Peyer's patch (tissue), 4 donors: ENCODE data around the gene SUSD4. TPM values are rescaled to one million over a fixed set of nuclear protein-coding genes. Genes with fewer than 3 reads are reported as not detected.

Experiments
- DNase-seq, 3 donors: peaks; one replicate each; pipeline ENCODE4 v3.0.0-alpha.2; 2017 to 2019
- H3K27ac ChIP-seq, 4 donors: fragments of 200-600 bp; sonication (generic); one replicate each; pipeline ENCODE4 v1.5.1; 2016 to 2019
- H3K27me3 ChIP-seq, 2 donors: fragments of 200-600 bp; sonication (generic); one replicate each; pipeline ENCODE4 v1.5.1; 2019
- H3K36me3 ChIP-seq, 3 donors: fragments of 200-600 bp; sonication (generic); one replicate each; pipeline ENCODE4 v1.5.1; 2016 to 2019
- H3K4me1 ChIP-seq, 4 donors: fragments of 200-600 bp; sonication (generic); one replicate each; pipeline ENCODE4 v1.5.1; 2016 to 2019
- H3K4me3 ChIP-seq, 4 donors: fragments of 200-600 bp; sonication (generic); 1 replicate in 3 of 4; 2 replicates in 1 of 4; pipeline ENCODE4 v1.5.1; 2016 to 2019; ENCODE audit warnings: mild to moderate bottlenecking in 1 of 4
- H3K9me3 ChIP-seq, 4 donors: fragments of 200-600 bp; sonication (generic); one replicate each; pipeline ENCODE4 v1.5.1; 2016 to 2019; ENCODE audit warnings: mild to moderate bottlenecking in 1 of 4
- POLR2A ChIP-seq, 2 donors: fragments of 450-650 bp; IDR thresholded peaks; one replicate each; pipeline ENCODE4 v1.5.1; 2017; ENCODE audit warnings: antibody characterized with exemption in 2 of 2, mild to moderate bottlenecking in 2 of 2, moderate library complexity in 2 of 2
- total RNA-seq, 4 donors: library from RNA; depleted of rRNA; stranded (reverse); fragments of >200 nt; gene quantifications; one replicate each; pipeline ENCODE4 v1.1.0, GENCODE V29; 2016
- TF ChIP-seq, protein P1 (sequence below), 6 experiments: fragments of 450-650 bp in 4 of 6; fragments of 200-600 bp in 2 of 6; sonication (generic) in 1 of 6; IDR thresholded peaks; one replicate each; pipeline ENCODE4 v1.5.1; 2017 to 2019; ENCODE audit warnings: antibody characterized with exemption in 6 of 6, mild to moderate bottlenecking in 3 of 6, moderate library complexity in 1 of 6

SUSD4 gene
- total RNA-seq, 4 donors from 2014 or later, result 0.54 TPM; not detected in 3

DNA sequence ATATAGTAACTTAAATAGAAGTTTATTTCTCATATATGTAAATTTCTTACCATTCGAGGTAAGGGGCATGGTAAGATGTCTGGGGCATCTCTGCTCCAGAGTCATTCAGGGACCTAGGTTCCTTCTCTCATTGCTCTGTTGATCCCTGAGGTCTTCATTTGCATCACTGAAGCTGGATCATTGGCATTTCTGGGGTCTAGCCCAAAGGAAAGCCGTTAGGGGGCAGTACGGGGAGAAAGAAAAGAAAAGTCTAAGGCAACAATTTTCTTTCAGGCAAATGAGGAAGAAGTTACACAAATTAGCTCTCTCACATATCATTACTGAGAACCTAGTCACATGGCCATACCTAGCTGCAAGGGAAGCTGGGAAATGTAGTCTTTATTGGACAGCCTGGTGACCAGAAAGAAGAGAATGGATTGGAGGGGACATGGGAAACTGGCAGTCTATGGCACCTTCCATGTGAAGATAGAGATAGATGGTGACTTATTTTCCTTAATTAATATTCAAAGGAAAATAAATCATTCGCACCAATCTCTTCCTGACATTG is 10.2 kb upstream of the SUSD4 start:
- H3K27ac ChIP-seq, result no peak overlapping the region
- TF ChIP-seq, protein P1, sequence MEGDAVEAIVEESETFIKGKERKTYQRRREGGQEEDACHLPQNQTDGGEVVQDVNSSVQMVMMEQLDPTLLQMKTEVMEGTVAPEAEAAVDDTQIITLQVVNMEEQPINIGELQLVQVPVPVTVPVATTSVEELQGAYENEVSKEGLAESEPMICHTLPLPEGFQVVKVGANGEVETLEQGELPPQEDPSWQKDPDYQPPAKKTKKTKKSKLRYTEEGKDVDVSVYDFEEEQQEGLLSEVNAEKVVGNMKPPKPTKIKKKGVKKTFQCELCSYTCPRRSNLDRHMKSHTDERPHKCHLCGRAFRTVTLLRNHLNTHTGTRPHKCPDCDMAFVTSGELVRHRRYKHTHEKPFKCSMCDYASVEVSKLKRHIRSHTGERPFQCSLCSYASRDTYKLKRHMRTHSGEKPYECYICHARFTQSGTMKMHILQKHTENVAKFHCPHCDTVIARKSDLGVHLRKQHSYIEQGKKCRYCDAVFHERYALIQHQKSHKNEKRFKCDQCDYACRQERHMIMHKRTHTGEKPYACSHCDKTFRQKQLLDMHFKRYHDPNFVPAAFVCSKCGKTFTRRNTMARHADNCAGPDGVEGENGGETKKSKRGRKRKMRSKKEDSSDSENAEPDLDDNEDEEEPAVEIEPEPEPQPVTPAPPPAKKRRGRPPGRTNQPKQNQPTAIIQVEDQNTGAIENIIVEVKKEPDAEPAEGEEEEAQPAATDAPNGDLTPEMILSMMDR (IDR thresholded peaks at IDR 0.05), result no peak
- TF ChIP-seq POLR2A (IDR thresholded peaks at IDR 0.05), result no peak
- no peaks in the 10 kb centered on the region for H3K9me3 ChIP-seq
- H3K4me1 ChIP-seq, result no peaks in the 10 kb centered on the region
- no peak overlapping the region for H3K4me3 ChIP-seq
- DNase-seq, result no peak
- no peaks in the 10 kb centered on the region for H3K27me3 ChIP-seq
- no peaks in the 10 kb centered on the region for H3K36me3 ChIP-seq

DNA sequence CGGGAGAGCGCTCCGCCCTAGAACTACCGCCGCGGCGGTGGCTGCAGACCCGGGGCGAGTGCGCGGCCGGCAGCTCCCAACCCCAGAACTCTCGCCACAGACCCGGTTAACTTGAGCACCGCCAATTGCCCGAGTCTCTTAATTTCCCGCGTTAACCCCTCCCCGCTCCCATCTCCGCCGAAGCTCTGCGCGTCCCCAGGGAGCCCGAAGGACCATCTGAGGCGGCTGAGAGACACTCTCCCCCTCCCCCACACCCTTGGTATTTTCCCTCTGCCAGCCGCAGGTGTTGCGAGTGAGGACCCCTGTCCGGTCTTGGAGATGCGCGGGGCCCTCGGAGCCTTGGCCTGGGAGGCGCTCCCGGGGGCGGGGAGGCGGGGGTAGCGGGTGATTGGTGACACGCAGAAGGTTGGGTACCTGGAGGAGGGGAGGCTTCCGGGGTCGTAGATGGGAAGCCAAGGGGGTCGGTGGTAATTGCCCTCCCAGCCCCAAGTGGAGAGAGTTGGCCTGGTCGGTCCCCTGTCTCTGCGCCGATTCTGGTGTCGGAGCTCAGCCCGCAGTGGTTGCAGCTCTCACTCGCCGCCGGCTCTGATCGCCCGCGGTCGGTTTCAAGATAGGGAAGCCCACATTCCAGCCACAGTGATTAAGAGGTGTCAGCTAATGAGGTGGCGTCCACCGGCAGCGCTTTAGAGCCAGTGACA is 858 bp upstream of the SUSD4 start:
- peak overlapping the region; percentile 25 to 57 (median 51) for H3K4me3 ChIP-seq
- TF ChIP-seq POLR2A (IDR thresholded peaks at IDR 0.05), result no peak
- TF ChIP-seq, protein P1 (IDR thresholded peaks at IDR 0.05), result no peak
- DNase-seq, result no peak
- no peak overlapping the region for H3K27ac ChIP-seq
- no peaks in the 10 kb centered on the region for H3K36me3 ChIP-seq
- H3K4me1 ChIP-seq, result peaks cover 0 to 20% (median 7%) of the 10 kb centered on the region in 4 donors
- no peaks in the 10 kb centered on the region for H3K9me3 ChIP-seq
- peaks cover 0 to 8% of the 10 kb centered on the region in 2 donors for H3K27me3 ChIP-seq

DNA sequence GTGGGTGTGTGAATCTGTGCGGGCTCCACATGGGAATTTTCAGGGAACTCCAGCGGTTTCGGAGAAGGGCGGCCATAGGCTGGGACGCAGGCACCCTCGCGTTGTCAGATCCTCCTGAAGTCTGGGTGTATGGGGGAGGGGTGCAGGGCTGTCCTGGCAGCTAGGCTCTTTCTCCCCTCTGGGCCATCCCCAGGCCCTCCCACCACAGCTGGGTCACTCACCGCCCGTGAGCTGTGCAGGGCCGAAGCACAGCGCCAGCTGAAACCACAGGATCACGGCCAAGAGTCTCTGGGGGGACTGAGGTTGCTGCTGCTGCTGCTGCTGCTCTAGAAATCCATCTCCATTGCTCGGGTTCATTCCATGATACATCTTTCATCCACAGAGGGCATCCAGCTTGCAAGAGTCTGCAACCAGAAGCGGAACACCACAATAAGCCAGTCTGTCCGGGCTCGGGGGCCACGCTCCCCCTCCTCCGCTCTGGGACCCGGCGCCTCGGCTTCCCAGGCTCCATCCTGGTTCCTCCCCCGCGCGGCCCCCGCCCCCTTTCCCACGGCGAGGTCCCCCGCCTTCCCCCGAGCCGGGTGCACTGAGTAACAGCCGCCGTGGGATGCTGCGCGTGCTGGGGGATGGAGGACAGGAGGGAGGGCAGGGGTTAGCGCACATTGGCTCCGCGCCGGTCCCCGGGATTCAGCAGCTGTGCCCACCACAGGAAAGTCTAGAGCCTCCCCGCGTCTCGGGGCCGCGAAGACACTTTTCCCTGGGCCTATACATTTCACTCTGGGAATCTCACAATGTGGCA is 720 bp downstream of the SUSD4 start:
- H3K36me3 ChIP-seq, result no peaks in the 10 kb centered on the region
- peaks cover 0 to 20% (median 7%) of the 10 kb centered on the region in 4 donors for H3K4me1 ChIP-seq
- no peak for DNase-seq
- no peaks in the 10 kb centered on the region for H3K9me3 ChIP-seq
- peaks cover 0 to 8% of the 10 kb centered on the region in 2 donors for H3K27me3 ChIP-seq
- H3K4me3 ChIP-seq, result peak overlapping the region; percentile 25 to 57 (median 51)
- TF ChIP-seq, protein P1 (IDR thresholded peaks at IDR 0.05), result no peak
- TF ChIP-seq POLR2A (IDR thresholded peaks at IDR 0.05), result no peak
- H3K27ac ChIP-seq, result no peak overlapping the region

DNA sequence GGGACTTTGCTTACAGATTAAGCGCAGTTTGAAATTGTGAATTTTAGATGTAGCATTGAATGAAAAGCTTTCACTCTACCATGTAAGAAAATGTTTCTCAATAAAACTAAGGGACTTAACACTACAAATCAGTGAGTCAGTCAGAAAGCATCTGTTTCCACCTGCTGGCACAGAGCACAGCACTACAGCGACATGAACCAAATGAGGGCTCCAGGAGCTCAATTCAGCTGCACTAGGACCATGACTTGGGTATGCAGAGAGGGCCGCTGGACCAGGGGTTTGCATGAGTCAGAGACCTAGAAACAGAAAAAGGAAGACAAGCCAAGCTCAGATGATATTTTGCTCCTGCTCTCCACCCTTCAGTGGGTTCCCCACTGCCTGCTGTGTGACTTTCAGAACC is 5.2 kb downstream of the SUSD4 start:
- Histone ChIP-seq H3K4me1 (peaks cover 0 to 10% (median 3%) of the 10 kb centered on the region in 4 donors), H3K9me3 (no peaks in the 10 kb centered on the region), H3K27ac (no peak overlapping the region), H3K27me3 (no peaks in the 10 kb centered on the region), H3K36me3 (no peaks in the 10 kb centered on the region), H3K4me3 (no peak overlapping the region)
- no peak for DNase-seq
- TF ChIP-seq, protein P1 (IDR thresholded peaks at IDR 0.05), result no peak
- no peak for TF ChIP-seq POLR2A (IDR thresholded peaks at IDR 0.05)

DNA sequence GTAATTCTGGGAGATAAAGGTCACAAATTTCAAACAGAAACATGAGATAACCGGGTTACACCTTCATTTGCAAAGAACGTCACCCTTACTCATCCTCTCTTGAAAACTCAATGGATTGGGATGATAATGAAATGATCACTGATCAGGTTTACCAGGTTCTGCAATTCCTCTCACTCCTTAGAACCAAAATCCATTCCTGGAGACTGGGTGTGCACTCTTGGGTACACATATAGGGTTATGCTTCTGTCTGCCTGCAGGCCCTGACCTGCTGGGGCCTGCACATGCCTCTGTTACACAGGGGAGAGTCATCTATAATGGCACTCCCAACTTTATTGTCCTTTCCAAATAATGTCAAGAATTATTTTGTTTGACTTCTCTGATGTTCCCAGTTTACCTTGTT is 8.3 kb downstream of the SUSD4 start:
- no peak for DNase-seq
- no peaks in the 10 kb centered on the region for H3K9me3 ChIP-seq
- H3K36me3 ChIP-seq, result no peaks in the 10 kb centered on the region
- H3K4me1 ChIP-seq, result no peaks in the 10 kb centered on the region
- no peak overlapping the region for H3K4me3 ChIP-seq
- H3K27ac ChIP-seq, result no peak overlapping the region
- no peaks in the 10 kb centered on the region for H3K27me3 ChIP-seq
- TF ChIP-seq POLR2A (IDR thresholded peaks at IDR 0.05), result no peak
- TF ChIP-seq, protein P1 (IDR thresholded peaks at IDR 0.05), result no peak
